Gastroesophageal sphincter (tissue), 4 donors: Measurements from ENCODE around the gene FYB2. TPM values are rescaled to one million over a fixed set of nuclear protein-coding genes. Genes with fewer than 3 reads are reported as not detected.
A peak's percentile ranks its signal among the peaks of the same experiment; 100 is the strongest.

Experiments
- ATAC-seq: fragments of 150-250 bp; one replicate; pipeline ENCODE4 v1.9.1; 2016; ENCODE audit warnings: mild to moderate bottlenecking, moderate library complexity
- H3K27ac ChIP-seq, 4 donors: fragments of 200-600 bp; sonication (generic) in 3 of 4; 1 replicate in 3 of 4; 2 replicates in 1 of 4; pipeline ENCODE4 v1.5.1; 2016 to 2019
- H3K27me3 ChIP-seq: fragments of 200-600 bp; sonication (generic); one replicate; pipeline ENCODE4 v1.5.1; 2019
- H3K36me3 ChIP-seq, 2 donors: fragments of 200-600 bp; sonication (generic); one replicate each; pipeline ENCODE4 v1.5.1; 2019; ENCODE audit warnings: control low read depth in 1 of 2
- H3K4me1 ChIP-seq, 3 donors: fragments of 200-600 bp; sonication (generic); 1 replicate in 2 of 3; 2 replicates in 1 of 3; pipeline ENCODE4 v1.5.1; 2016 to 2019; ENCODE audit warnings: control low read depth in 2 of 3
- H3K4me3 ChIP-seq, 2 donors: fragments of 200-600 bp; sonication (generic); one replicate each; pipeline ENCODE4 v1.5.1; 2019; ENCODE audit warnings: mild to moderate bottlenecking in 1 of 2, moderate library complexity in 1 of 2
- H3K9me3 ChIP-seq, 3 donors: fragments of 200-600 bp; sonication (generic); one replicate each; pipeline ENCODE4 v1.5.1; 2017 to 2019; ENCODE audit warnings: control low read depth in 2 of 3
- EP300 ChIP-seq: sonication (generic); formaldehyde crosslinking; IDR thresholded peaks from one replicate; pipeline ENCODE4 v1.6.1; 2017; ENCODE audit warnings: antibody characterized with exemption, mild to moderate bottlenecking
- POLR2A ChIP-seq, 2 donors: fragments of 450-650 bp; IDR thresholded peaks; one replicate each; pipeline ENCODE4 v1.6.1; 2017; ENCODE audit warnings: antibody characterized with exemption in 2 of 2, mild to moderate bottlenecking in 2 of 2, moderate library complexity in 1 of 2
- POLR2AphosphoS5 ChIP-seq: sonication (generic); formaldehyde crosslinking; IDR thresholded peaks from one replicate; pipeline ENCODE4 v1.6.1; 2017; ENCODE audit warnings: antibody characterized with exemption
- WGBS, 2 donors: methylation state at CpG; one replicate each; pipeline ENCODE4 v1.1.5; 2018; ENCODE audit warnings: low coverage in 1 of 2; 5-methylcytosine and 5-hydroxymethylcytosine counted together
- total RNA-seq, 4 donors: library from RNA; depleted of rRNA; stranded (reverse); fragments of >200 nt; gene quantifications; one replicate each; pipeline ENCODE4 v1.1.0, GENCODE V29; 2016
- TF ChIP-seq, protein P1 (sequence below), 4 experiments: fragments of 200-600 bp in 2 of 4; fragments of 450-650 bp in 2 of 4; sonication (generic) in 1 of 4; IDR thresholded peaks; one replicate each; pipeline ENCODE4 v1.5.1; 2017 to 2019; ENCODE audit warnings: antibody characterized with exemption in 4 of 4, mild to moderate bottlenecking in 2 of 4, moderate library complexity in 2 of 4

FYB2 gene
- total RNA-seq, 4 donors from 2014 or later: 0.64 TPM; not detected in 3

DNA sequence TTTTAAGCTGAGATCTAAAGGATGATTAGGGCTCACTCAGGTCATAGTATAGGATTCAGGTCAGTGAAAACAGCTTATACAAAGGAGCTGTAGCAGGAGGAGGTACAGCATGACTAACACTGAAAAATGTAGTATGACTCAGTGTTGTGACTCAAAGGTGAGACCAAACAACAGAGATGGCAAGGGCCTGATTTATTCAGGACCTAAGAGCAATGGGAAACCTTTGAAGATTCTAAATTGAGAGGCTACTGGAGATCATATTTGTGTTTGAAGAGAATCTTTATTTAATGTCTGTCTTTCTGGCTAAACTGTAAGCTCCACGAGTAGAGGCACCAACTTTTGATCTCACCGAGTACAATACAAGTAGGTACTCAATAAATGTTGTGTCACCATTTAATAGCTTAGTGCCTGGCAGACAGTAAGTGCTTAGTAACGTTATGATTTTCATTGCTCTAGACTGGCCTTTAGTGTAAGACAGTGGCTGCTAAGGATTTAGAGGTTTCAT, 130.6 kb downstream of the FYB2 start:
- no peak for TF ChIP-seq EP300
- TF ChIP-seq POLR2A (IDR thresholded peaks at IDR 0.05): no peak
- TF ChIP-seq POLR2AphosphoS5: no peak
- TF ChIP-seq, protein P1, sequence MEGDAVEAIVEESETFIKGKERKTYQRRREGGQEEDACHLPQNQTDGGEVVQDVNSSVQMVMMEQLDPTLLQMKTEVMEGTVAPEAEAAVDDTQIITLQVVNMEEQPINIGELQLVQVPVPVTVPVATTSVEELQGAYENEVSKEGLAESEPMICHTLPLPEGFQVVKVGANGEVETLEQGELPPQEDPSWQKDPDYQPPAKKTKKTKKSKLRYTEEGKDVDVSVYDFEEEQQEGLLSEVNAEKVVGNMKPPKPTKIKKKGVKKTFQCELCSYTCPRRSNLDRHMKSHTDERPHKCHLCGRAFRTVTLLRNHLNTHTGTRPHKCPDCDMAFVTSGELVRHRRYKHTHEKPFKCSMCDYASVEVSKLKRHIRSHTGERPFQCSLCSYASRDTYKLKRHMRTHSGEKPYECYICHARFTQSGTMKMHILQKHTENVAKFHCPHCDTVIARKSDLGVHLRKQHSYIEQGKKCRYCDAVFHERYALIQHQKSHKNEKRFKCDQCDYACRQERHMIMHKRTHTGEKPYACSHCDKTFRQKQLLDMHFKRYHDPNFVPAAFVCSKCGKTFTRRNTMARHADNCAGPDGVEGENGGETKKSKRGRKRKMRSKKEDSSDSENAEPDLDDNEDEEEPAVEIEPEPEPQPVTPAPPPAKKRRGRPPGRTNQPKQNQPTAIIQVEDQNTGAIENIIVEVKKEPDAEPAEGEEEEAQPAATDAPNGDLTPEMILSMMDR (IDR thresholded peaks at IDR 0.05): no peak
- no peak for ATAC-seq
- WGBS, 2 donors: 54 to 62% methylated on average over 3 of the region's 3 CpGs

DNA sequence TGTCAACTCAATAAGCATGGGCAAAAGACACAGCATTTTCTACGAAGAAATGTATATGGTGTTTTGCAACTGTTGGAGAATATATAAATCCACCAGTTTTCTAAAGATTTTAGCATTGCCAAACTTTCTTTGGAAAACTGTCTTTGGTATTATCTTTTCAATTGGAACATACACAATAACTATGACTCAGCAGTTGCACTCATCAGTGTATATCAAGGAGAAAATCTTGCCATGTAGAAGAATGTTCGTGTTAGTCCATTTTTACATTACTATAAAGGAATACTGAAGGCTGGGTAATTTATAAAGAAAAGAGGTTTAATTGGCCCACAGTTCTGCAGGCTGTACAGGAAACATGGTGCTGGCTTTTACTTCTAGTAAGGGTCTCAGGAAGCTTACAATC, 133.0 kb downstream of the FYB2 start:
- Histone ChIP-seq H3K27ac (no peak overlapping the region), H3K27me3 (no peaks in the 10 kb centered on the region), H3K9me3 (no peaks in the 10 kb centered on the region), H3K4me1 (no peaks in the 10 kb centered on the region), H3K36me3 (no peaks in the 10 kb centered on the region), H3K4me3 (no peak overlapping the region)
- WGBS, 2 donors: 69 to 92% methylated on average over 2 of the region's 2 CpGs
- TF ChIP-seq, protein P1 (IDR thresholded peaks at IDR 0.05): no peak
- TF ChIP-seq POLR2AphosphoS5: no peak
- TF ChIP-seq EP300: no peak
- TF ChIP-seq POLR2A (IDR thresholded peaks at IDR 0.05): no peak
- ATAC-seq: no peak

More for the DNA sequence above, 130.6 kb downstream of the FYB2 start:
- no peaks in the 10 kb centered on the region for H3K9me3 ChIP-seq
- no peaks in the 10 kb centered on the region for H3K27me3 ChIP-seq
- no peak overlapping the region for H3K27ac ChIP-seq
- H3K4me3 ChIP-seq: no peak overlapping the region
- H3K36me3 ChIP-seq: peaks cover 0 to 3% of the 10 kb centered on the region in 2 donors
- H3K4me1 ChIP-seq: no peaks in the 10 kb centered on the region

DNA sequence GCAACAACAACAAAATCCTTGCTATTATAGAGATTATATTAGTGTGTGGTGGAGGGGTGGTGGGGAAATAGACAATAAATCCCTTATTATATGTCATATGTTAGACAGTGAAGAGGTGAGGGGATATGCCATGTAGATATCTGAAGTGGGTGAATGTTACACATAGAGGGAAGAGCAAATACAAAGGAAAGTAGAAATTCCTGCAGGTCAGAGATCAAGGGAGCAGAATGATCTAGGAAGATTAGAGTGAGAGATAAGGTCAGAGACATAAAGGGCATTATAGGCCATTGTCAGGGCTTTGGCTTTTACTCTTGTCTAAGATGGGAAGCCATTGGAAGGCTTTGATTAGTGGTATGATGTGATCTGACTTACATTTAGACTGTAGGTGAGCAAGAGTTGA, 135.6 kb downstream of the FYB2 start:
- H3K36me3 ChIP-seq: no peaks in the 10 kb centered on the region
- no peaks in the 10 kb centered on the region for H3K27me3 ChIP-seq
- H3K27ac ChIP-seq: no peak overlapping the region
- no peaks in the 10 kb centered on the region for H3K9me3 ChIP-seq
- TF ChIP-seq POLR2A (IDR thresholded peaks at IDR 0.05) (no peak), POLR2AphosphoS5 (no peak), EP300 (no peak)
- TF ChIP-seq, protein P1 (IDR thresholded peaks at IDR 0.05): no peak
- ATAC-seq: no peak
- H3K4me3 ChIP-seq: no peak overlapping the region
- H3K4me1 ChIP-seq: no peaks in the 10 kb centered on the region

DNA sequence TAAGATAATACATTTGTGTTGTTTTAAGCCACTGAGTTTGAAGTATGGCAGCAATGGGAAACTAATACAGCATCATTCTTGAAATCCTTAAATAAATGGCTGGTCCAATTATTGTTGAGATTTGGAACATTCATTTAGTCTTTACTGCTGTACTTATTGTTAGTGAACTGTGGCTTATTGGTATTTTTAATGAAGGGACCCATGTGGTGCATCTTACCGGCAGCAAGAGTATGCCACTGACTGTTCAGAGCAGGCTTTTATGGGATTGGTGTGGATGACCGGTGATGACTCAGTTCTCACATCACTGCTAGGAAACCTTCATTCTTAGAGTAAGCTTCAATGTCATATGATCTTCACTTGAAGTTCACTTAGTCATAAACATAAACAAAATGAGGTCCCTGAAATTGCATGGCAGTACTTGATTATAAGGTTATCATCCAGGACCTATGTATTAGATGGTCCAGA, 142.6 kb downstream of the FYB2 start:
- no peak for ATAC-seq
- 41 to 50% methylated on average over 2 of the region's 2 CpGs for WGBS, 2 donors
- Histone ChIP-seq H3K9me3 (no peaks in the 10 kb centered on the region), H3K4me3 (no peak overlapping the region), H3K27me3 (no peaks in the 10 kb centered on the region), H3K36me3 (no peaks in the 10 kb centered on the region), H3K27ac (no peak overlapping the region), H3K4me1 (no peaks in the 10 kb centered on the region)
- no peak for TF ChIP-seq EP300
- TF ChIP-seq POLR2AphosphoS5: peak; percentile 24

DNA sequence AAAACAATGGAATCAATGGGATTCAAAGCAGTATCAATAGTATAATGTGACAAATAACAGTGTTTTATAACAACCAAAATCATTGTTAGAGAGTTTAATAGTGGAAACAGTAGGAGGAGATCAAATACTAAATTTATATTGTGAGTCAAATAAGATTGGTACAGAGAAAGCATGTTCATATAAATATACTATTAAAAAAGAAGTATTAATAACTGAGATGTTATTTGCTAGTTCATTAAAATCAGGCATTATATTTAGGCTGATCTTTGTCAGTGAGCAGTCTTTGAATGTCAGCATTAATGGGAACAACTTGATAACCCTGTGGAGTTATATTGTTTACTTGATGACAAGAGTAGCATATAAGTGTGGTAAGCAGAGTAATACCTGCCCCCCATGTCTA, 143.4 kb downstream of the FYB2 start:
- Histone ChIP-seq H3K27ac (no peak overlapping the region), H3K27me3 (no peaks in the 10 kb centered on the region), H3K9me3 (no peaks in the 10 kb centered on the region), H3K36me3 (no peaks in the 10 kb centered on the region), H3K4me1 (no peaks in the 10 kb centered on the region), H3K4me3 (no peak overlapping the region)
- TF ChIP-seq POLR2AphosphoS5 (no peak), POLR2A (IDR thresholded peaks at IDR 0.05) (no peak), EP300 (no peak)
- no peak for ATAC-seq

DNA sequence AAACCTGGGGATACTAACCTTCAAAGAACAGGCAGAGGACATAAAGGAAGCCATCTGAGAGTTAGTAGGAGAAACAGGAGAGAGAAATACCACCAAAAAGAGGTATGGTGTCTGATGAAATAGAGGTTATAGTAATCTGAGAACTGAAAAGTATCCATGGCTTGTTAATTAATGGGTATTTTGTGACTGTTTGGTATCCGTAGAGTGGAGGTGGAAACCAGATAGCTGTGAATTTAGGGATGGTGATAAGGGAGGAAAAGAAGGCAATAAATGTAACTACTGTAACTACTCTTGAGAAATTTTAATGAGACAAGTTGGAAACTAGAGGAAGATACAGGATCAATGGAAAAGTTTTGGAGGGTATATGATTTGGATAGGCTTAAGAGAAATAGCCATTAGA, 146.6 kb downstream of the FYB2 start:
- no peaks in the 10 kb centered on the region for H3K27me3 ChIP-seq
- 78 to 100% methylated on average over 1 of the region's 1 CpG for WGBS, 2 donors
- H3K27ac ChIP-seq: no peak overlapping the region
- H3K4me1 ChIP-seq: no peaks in the 10 kb centered on the region
- ATAC-seq: no peak
- H3K9me3 ChIP-seq: no peaks in the 10 kb centered on the region
- TF ChIP-seq POLR2A (IDR thresholded peaks at IDR 0.05): no peak
- no peak for TF ChIP-seq POLR2AphosphoS5
- no peak for TF ChIP-seq EP300
- TF ChIP-seq, protein P1 (IDR thresholded peaks at IDR 0.05): no peak
- no peak overlapping the region for H3K4me3 ChIP-seq
- no peaks in the 10 kb centered on the region for H3K36me3 ChIP-seq
